Inflammatory macrophage treated with lipopolysaccharide for 1 hour (primary cell): ENCODE measurements around the gene CASKIN1.

Experiments used
- DNase-seq, 2 donors: peaks; one replicate each; pipeline ENCODE4 v3.0.0-alpha.2; 2020 to 2022

CASKIN1 gene

GRCh38 chr16:2232094-2232990, 35.9 kb upstream of the CASKIN1 start:
- DNase-seq, result no peak

DNA sequence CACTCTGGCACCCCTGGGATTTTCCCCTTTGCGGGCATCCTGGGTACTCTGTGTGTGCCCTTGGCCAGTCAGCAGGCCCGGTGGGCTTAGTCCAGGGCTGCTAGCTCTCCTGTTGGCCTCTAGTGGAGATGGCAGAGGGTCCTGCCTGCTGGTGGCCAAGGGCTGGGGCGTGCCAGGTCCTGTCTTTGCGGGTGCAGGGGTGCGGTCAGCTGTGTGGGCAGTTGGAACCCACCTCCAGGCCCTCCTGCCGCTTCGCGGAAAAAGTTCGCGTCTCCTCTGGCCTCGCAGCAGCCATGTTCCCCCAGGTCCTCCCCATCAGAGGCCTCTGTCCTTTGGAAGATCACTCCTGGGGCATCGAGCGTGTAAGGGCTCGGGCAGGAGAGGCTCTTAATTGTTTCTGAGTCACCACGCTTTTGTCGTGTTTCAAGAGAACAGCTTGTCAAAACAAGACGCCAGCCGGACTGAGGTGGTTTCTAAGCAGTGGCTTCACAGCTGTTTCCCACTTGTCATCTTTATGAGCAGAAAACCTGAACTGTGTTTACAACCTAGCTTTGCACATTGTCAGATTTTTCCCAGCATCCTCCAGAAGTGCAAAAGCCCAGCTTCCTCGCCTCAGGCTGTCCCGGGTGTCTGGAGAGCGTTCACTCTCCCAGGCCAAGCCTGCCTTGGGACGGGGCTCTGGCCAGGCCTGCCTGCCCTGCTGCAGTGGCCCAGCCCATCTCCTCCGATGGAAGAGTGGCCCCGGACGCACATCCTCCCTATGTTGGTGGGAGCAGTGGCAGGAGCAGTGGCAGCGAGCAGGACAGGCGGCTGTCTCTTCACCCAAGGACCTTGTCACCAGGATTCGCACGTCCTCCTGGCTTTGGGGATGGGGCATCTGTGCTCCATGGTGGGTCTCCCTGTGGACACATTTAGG, 34.9 kb upstream of the CASKIN1 start:
- DNase-seq, result no peak

DNA sequence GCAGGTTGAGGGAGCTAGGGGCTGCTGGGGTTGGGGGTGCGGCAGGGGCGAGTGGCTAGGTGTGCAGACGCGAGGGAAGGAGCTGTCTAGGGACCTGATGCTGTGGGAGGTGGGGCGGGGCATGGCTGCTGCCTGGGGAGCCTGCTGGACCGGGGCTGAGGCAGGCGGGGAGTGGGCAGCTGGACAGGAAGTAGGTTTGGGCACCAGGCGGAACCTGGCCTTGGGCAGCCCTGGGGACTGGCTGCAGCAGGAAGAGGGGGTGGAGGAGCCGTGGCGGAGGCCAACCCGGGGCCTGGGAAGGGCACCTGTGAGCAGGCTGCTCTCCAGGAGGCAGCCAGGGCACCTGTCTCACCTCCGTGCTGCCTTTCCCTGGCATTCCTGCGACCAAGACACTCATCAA, 34.0 kb upstream of the CASKIN1 start:
- DNase-seq, result no peak

DNA sequence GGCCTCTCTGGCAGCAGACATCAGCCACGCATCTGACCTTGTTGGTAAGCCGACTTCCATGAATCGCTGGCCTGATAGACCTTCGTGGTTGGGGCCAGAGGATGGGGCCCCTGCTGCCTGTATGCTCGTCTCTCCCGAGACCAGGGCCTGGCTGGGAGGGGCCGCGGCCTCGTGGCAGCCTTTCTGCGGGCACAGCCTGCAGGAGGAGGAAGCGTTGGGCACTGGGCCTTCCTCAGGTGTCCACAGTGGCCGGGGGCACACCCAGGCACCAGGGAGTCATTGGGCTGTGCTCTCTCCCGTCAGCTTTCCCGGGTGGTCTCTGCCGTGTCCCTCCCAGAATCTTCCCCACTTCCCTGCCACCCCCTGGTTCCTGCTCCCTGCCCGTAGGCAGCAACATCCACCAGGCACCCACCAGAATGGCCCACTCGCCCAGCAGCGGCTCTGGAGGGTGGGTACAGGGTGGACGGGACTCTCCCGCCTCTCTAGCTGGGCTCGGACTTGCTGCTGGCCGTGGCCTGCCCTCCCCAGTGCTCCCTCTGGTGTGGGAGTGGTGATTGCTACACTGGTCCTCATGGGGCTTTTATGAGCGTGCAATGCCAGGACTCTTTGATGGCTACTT, 33.3 kb upstream of the CASKIN1 start:
- DNase-seq, result no peak

DNA sequence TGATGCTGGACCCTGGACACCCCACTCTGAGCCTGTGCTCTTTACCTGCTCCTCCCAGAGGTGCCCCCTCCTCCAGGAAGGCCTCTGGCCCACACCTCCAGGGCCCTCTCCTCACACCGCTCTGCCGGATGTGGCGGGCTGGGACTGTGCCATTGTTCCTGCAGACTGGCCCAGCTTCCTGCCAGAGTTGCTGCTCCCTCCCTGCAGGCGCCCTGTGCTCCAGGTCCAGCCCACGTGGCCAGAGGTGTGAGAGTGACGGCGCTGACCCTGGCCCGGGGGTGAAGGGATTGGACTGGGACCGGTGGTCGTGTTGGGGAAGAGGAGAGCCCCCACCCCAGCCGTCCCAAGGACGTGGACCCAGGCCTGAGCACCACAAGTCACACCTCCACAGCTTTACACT, 32.7 kb upstream of the CASKIN1 start:
- DNase-seq, result no peak

GRCh38 chr16:2228161-2228824, 31.9 kb upstream of the CASKIN1 start:
- no peak for DNase-seq

DNA sequence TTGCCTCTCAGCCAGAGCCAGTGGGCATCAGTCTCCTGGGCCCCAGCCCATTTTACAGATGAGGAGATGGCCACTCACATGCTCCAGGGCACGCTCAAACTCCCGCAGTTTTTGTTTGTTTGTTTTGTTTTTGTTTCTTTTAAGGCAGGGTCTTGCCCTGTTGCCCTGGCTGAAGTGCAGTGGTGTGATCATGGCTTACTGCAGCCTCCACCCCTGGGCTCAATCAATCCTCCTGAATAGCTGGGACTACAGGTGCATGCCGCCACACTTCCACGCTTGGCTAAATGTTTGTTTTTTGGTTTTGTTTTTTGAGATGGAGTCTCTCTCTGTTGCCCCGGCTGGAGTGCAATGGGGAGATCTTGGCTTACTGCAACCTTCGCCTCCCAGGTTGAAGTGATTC, 30.5 kb upstream of the CASKIN1 start:
- no peak for DNase-seq

DNA sequence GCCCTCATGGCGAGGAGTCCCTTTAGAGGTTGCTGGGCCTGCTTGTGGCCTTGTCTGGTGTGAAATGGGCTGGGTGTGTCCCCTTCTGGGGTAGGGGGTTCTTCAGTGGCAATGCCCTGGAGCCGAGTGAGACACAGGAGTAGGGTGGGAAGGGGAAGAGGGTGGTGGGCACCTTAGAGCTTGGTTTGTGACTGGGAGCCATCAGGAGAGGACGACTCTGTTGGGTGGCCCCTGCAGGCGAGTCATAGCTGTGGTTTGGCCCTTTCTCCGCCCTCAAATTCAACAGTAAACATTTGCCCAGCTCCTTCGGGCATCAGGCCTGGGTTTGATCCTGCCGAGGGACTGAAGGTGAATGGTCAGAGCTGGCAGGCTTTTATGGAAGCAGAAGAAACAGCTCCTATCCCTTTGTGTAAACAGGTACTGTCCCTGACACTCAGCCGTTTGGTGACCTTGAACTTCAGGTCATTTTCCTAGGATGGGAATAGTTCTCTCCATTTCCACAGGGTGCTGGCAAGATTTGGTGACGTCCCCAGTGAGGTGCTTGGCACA, 29.9 kb upstream of the CASKIN1 start:
- no peak for DNase-seq

DNA sequence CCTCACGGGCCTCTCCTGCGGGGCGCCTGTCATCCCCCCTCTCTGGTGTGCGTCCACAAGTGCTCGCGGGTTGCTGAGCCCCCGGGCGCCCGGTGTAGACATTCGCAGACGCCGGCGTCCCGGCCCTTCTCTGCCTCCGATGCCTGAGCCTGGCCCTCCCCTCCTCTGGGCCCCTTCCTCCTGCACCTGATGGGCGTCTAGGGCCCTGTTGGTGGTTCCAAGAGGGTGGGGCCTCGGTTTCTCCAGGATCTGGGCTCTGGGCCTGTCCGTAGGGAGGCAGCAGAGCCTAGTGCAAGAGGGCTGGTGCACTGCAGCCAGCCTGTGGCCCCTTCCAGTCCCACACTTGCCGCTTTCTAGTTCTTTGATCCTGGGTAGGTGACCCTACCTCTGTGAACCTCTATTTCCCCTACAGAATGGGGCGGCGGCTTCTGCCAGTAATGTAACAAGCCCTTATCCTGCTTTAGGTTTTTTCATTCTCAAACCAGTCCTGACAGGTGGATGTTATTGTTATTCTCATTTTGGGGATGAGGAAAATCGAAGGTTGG, 27.6 kb upstream of the CASKIN1 start:
- DNase-seq, result peak; percentile 24 to 52

DNA sequence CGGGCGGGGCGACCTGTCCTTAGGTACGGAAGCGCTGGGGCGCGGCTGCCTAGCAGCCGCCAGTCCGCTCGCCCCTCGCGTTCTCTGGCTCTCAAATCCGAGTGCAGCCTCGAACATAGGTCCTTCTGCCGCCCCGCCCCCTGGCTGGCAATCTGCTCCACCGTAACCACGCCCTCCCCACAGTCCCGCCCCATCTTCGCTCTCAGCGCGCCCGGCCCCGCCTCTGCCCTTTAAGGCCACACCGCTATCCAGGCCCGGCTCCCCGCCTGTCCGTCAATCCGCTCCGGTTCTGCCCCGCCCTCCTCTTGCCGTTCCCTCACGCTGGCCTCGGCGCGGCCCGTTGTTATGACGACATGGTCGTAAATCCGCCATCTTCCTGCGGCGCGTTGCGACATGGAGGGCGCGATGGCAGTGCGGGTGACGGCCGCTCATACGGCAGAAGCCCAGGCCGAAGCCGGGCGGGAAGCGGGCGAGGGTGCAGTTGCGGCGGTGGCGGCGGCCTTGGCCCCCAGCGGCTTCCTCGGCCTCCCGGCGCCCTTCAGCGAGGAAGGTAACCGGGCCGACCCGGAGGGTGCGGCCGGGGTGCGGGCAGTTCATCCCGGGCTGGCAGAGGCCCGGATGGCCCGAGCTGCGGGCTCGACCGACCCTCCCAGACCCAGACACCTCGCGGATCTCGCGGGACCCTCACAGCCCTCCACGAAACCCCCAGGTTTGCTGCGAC, 27.0 kb upstream of the CASKIN1 start, which contains the start of gene E4F1:
Gene E4F1 (plus strand): TSS at position 371 of the 721 bp plus-strand sequence. CDS start 23 bp downstream, at position 394.
- DNase-seq, result peak; percentile 99

- DNase-seq, result no peak
Measured at GRCh38 chr16:2216330-2216729, 19.9 kb upstream of the CASKIN1 start.

GRCh38 chr16:2214719-2214968, 18.2 kb upstream of the CASKIN1 start, which contains the start of gene PGP:
PGP (minus strand) TSS chr16:2214840; CDS start chr16:2214777, 63 bp downstream.
- no peak for DNase-seq

- DNase-seq, result no peak
Measured at GRCh38 chr16:2213817-2214718, 17.7 kb upstream of the CASKIN1 start.

- DNase-seq, result peak in 1 of 2 donors; percentile 42
Measured at GRCh38 chr16:2212362-2213324, 16.2 kb upstream of the CASKIN1 start.

DNA sequence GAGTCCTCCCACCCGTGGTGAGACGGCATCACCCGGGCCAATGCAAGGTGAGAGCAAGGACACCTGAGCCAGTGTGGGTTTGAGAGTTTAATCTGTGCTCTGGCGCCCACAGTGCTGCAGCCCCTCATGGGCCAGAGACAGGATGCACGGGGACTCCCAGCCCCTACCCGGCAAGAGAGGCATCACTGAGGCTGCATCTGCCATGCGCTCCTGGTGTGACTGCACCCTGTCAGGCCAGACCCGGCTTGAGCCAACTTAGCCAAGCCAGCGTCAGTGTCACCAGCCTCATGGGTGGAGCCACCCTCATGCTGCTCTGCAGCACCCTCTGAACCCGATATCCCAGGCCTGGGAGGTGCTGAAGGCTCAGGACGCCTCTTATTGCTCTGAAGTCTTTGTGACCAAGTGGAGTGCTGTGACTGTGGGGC, 15.5 kb upstream of the CASKIN1 start:
- DNase-seq, result no peak

GRCh38 chr16:2210386-2211365, 14.3 kb upstream of the CASKIN1 start, which contains the start of gene BRICD5:
BRICD5 (minus strand) TSS chr16:2210863; CDS start chr16:2210833, 30 bp downstream.
- no peak for DNase-seq

DNA sequence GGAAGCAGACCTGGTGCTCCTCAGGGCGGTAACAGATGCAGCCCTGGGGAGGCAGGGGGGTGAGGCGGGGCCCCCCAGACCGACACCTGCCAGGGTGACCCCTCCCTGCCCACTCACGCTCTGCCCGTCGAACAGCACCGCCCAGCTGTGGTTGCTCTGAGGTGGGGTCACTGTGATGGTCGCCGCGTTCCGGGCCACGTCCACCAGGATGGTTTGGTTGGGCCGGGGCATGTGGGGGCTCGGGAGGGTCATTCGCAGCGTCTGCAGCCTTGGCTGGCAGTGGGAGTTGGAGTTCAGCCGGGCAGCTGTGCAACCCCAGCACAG, 13.6 kb upstream of the CASKIN1 start:
- no peak for DNase-seq
